ENCODE measurements around the gene NACC2.
A peak's percentile ranks its signal among the peaks of the same experiment; 100 is the strongest.

NACC2 gene

DNA sequence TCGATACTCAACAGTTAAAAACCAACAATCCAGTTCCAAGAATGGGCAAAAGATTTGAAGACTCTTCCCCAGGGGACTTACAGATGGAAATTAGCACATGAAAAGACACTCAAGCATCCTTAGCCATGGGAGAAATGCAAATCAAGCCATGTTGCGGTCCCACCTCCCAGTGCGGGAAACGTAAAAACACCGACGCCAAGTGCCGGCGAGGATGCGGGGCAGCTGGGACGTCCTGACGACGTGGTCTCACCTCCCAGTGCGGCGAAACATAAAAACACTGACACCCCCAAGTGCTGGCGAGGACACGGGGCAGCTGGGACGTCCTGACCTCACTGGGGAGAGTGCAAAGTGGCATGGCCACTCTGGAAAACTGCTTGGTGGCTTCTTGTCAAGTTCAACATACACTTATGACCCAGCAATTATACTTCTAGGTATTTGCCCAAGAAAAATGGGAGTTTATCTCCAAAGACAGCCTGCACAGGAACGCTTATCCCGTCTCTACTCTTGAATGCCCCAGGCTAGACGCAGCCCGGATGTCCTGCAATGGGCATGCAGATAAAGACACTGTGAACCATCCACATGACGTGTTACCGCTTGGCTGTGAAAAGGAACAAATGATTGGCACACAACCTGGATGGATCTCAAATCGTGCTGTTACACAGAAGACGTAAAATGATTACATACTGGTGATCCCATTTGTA lies 73.8 kb downstream of the NACC2 start:
- Histone ChIP-seq H3K4me1 (ENCODE audit: control insufficient read depth in 1 of 2, insufficient read depth in 2 of 2, low read length in 2 of 2) (peaks cover 1 to 2% of the 10 kb centered on the region in 2 experiments), H3K27me3 (ENCODE audit: insufficient read depth, low read length) (no peaks in the 10 kb centered on the region), H3K9ac (ENCODE audit: low read length) (no peak overlapping the region), H3K36me3 (ENCODE audit: control insufficient read depth in 1 of 2, insufficient read depth in 2 of 2, low read length in 2 of 2) (peaks cover 0 to 3% of the 10 kb centered on the region in 2 experiments), H3K23ac (ENCODE audit: low read length) (no peak overlapping the region), H3K79me2 (ENCODE audit: control insufficient read depth, insufficient read depth, low read length, poor library complexity) (peaks cover 2% of the 10 kb centered on the region), H3K4me2 (ENCODE audit: low read length) (no peak overlapping the region), H3K14ac (ENCODE audit: low read length) (no peak overlapping the region), H3K18ac (ENCODE audit: low read length) (no peak overlapping the region), H4K8ac (ENCODE audit: low read depth, low read length) (no peak overlapping the region), H2BK5ac (ENCODE audit: low read depth, low read length, poor library complexity) (no peak overlapping the region), H2AK5ac (ENCODE audit: low read length) (no peak overlapping the region), H3K9me3 (ENCODE audit: insufficient read depth, low read depth, low read length) (peaks cover 5% of the 10 kb centered on the region), H3K4ac (ENCODE audit: low read depth, low read length) (no peak overlapping the region), H3K79me1 (ENCODE audit: low read length) (no peaks in the 10 kb centered on the region), H3K4me3 (ENCODE audit: low read depth, low read length) (no peak overlapping the region), H3K27ac (ENCODE audit: low read depth, low read length) (no peak overlapping the region), H2BK12ac (ENCODE audit: low read length) (no peak overlapping the region), H2BK120ac (ENCODE audit: insufficient read depth, low read length, poor library complexity) (no peak overlapping the region), H4K91ac (ENCODE audit: low read depth, low read length) (no peak overlapping the region), H4K12ac (ENCODE audit: low read depth, low read length) (no peak overlapping the region), H2AFZ (ENCODE audit: insufficient read depth, low read length, poor library complexity) (no peak overlapping the region)
- peak; percentile 92 to 97 for DNase-seq
- no CpG with 5 or more reads among the region's 25 CpGs for WGBS (ENCODE audit: extremely low coverage, insufficient coverage, insufficient read length)

DNA sequence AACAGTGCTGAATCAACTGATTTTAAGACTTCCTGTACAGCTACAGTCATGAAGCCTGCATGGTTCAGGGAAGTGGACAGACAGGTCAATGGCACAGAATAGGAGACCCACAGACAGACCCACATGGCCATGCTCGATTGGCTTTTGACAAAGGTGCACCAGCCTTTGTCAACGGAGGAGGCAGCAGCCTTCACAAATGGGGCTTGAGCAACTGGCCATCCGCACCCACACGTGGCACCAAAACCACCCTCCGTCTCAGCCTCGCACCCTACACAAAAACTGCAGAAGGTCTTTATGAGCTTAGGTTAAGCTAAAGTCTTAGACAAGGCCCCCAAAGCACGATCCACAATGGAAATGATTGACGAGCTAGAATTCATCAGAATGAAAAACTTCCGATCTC lies 74.4 kb downstream of the NACC2 start:
- H3K4me2 ChIP-seq (ENCODE audit: low read length) = no peak overlapping the region
- H3K9me3 ChIP-seq (ENCODE audit: insufficient read depth, low read depth, low read length) = peaks cover 5% of the 10 kb centered on the region
- peaks cover 6 to 7% of the 10 kb centered on the region in 2 experiments for H3K4me1 ChIP-seq (ENCODE audit: control insufficient read depth in 1 of 2, insufficient read depth in 2 of 2, low read length in 2 of 2)
- H4K8ac ChIP-seq (ENCODE audit: low read depth, low read length) = no peak overlapping the region
- no peak overlapping the region for H4K12ac ChIP-seq (ENCODE audit: low read depth, low read length)
- no peak overlapping the region for H2BK5ac ChIP-seq (ENCODE audit: low read depth, low read length, poor library complexity)
- no peak overlapping the region for H3K9ac ChIP-seq (ENCODE audit: low read length)
- H3K27ac ChIP-seq (ENCODE audit: low read depth, low read length) = no peak overlapping the region
- H3K4ac ChIP-seq (ENCODE audit: low read depth, low read length) = no peak overlapping the region
- DNase-seq = no peak
- peaks cover 0 to 3% of the 10 kb centered on the region in 2 experiments for H3K36me3 ChIP-seq (ENCODE audit: control insufficient read depth in 1 of 2, insufficient read depth in 2 of 2, low read length in 2 of 2)
- H3K27me3 ChIP-seq (ENCODE audit: insufficient read depth, low read length) = no peaks in the 10 kb centered on the region
- H3K79me1 ChIP-seq (ENCODE audit: low read length) = no peaks in the 10 kb centered on the region
- no peak overlapping the region for H3K23ac ChIP-seq (ENCODE audit: low read length)
- H3K18ac ChIP-seq (ENCODE audit: low read length) = no peak overlapping the region
- H2BK120ac ChIP-seq (ENCODE audit: insufficient read depth, low read length, poor library complexity) = no peak overlapping the region
- H3K14ac ChIP-seq (ENCODE audit: low read length) = no peak overlapping the region
- H2BK12ac ChIP-seq (ENCODE audit: low read length) = no peak overlapping the region
- no peak overlapping the region for H2AK5ac ChIP-seq (ENCODE audit: low read length)
- H3K79me2 ChIP-seq (ENCODE audit: control insufficient read depth, insufficient read depth, low read length, poor library complexity) = peaks cover 2% of the 10 kb centered on the region
- H2AFZ ChIP-seq (ENCODE audit: insufficient read depth, low read length, poor library complexity) = no peak overlapping the region
- H3K4me3 ChIP-seq (ENCODE audit: low read depth, low read length) = no peak overlapping the region
- no CpG with 5 or more reads among the region's 9 CpGs for WGBS (ENCODE audit: extremely low coverage, insufficient coverage, insufficient read length)
- H4K91ac ChIP-seq (ENCODE audit: low read depth, low read length) = no peak overlapping the region

DNA sequence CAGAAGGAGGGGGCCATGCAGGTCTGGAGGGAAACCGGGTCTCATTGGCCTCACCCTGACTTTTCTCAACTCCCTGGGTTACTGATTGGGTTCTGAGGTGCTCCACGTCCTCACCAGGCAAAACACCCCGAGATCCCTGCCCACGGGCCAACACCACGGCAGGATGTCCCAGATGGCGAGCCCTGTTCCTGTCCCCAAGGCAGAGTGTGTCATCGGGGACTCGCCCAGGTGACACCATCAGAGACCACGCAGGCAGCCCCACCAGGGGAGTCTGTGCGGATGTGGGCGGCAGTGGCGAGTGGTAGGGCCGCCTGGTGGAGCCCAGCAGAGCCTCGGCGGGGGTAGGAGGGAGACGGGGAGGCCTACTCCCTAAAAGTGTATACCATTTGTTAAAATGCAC lies 74.9 kb downstream of the NACC2 start:
- H2BK12ac ChIP-seq (ENCODE audit: low read length) = no peak overlapping the region

DNA sequence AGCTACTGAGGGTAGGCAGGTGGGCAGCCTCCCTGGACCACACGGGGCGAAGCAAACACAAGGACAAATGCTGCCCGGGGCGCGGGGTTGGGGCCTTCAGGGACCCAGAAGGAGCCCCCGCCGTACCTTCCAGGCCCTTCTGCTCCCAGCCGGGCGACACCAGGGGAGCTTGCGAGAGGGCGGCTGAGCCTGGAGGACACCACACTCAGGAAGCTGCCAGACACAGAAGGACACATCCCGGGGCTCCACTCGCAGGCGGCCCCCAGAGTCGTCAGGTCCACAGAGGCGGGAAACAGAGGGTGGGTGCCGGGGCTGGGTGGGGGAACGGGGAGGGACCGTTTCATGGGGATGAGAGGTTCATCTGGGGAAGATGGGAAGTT lies 75.4 kb downstream of the NACC2 start:
- Histone ChIP-seq H3K9me3 (ENCODE audit: insufficient read depth, low read depth, low read length) (peaks cover 5% of the 10 kb centered on the region), H3K23ac (ENCODE audit: low read length) (no peak overlapping the region), H3K27me3 (ENCODE audit: insufficient read depth, low read length) (no peaks in the 10 kb centered on the region), H2AFZ (ENCODE audit: insufficient read depth, low read length, poor library complexity) (no peak overlapping the region), H3K36me3 (ENCODE audit: control insufficient read depth in 1 of 2, insufficient read depth in 2 of 2, low read length in 2 of 2) (peaks cover 0 to 3% of the 10 kb centered on the region in 2 experiments), H3K14ac (ENCODE audit: low read length) (no peak overlapping the region), H3K4me2 (ENCODE audit: low read length) (no peak overlapping the region), H4K91ac (ENCODE audit: low read depth, low read length) (no peak overlapping the region), H2AK5ac (ENCODE audit: low read length) (no peak overlapping the region), H4K12ac (ENCODE audit: low read depth, low read length) (no peak overlapping the region), H2BK12ac (ENCODE audit: low read length) (no peak overlapping the region), H3K4ac (ENCODE audit: low read depth, low read length) (no peak overlapping the region), H2BK120ac (ENCODE audit: insufficient read depth, low read length, poor library complexity) (no peak overlapping the region), H3K27ac (ENCODE audit: low read depth, low read length) (no peak overlapping the region), H3K79me2 (ENCODE audit: control insufficient read depth, insufficient read depth, low read length, poor library complexity) (peaks cover 4% of the 10 kb centered on the region), H3K4me1 (ENCODE audit: control insufficient read depth in 1 of 2, insufficient read depth in 2 of 2, low read length in 2 of 2) (peaks cover 15 to 17% of the 10 kb centered on the region in 2 experiments), H3K9ac (ENCODE audit: low read length) (no peak overlapping the region), H2BK5ac (ENCODE audit: low read depth, low read length, poor library complexity) (no peak overlapping the region), H3K4me3 (ENCODE audit: low read depth, low read length) (no peak overlapping the region), H4K8ac (ENCODE audit: low read depth, low read length) (no peak overlapping the region), H3K79me1 (ENCODE audit: low read length) (peaks cover 4% of the 10 kb centered on the region), H3K18ac (ENCODE audit: low read length) (no peak overlapping the region)
- WGBS (ENCODE audit: extremely low coverage, insufficient coverage, insufficient read length) = no CpG with 5 or more reads among the region's 19 CpGs
- DNase-seq = no peak

More for the DNA sequence above, 74.9 kb downstream of the NACC2 start:
- Histone ChIP-seq H3K9ac (ENCODE audit: low read length) (no peak overlapping the region), H4K8ac (ENCODE audit: low read depth, low read length) (no peak overlapping the region), H2BK5ac (ENCODE audit: low read depth, low read length, poor library complexity) (no peak overlapping the region), H3K23ac (ENCODE audit: low read length) (no peak overlapping the region), H3K4ac (ENCODE audit: low read depth, low read length) (no peak overlapping the region), H3K27me3 (ENCODE audit: insufficient read depth, low read length) (no peaks in the 10 kb centered on the region), H4K91ac (ENCODE audit: low read depth, low read length) (no peak overlapping the region), H3K79me1 (ENCODE audit: low read length) (peaks cover 2% of the 10 kb centered on the region), H2BK120ac (ENCODE audit: insufficient read depth, low read length, poor library complexity) (no peak overlapping the region), H3K18ac (ENCODE audit: low read length) (no peak overlapping the region), H3K79me2 (ENCODE audit: control insufficient read depth, insufficient read depth, low read length, poor library complexity) (peaks cover 3% of the 10 kb centered on the region), H3K4me2 (ENCODE audit: low read length) (no peak overlapping the region), H3K27ac (ENCODE audit: low read depth, low read length) (no peak overlapping the region), H4K12ac (ENCODE audit: low read depth, low read length) (no peak overlapping the region), H2AK5ac (ENCODE audit: low read length) (no peak overlapping the region), H3K36me3 (ENCODE audit: control insufficient read depth in 1 of 2, insufficient read depth in 2 of 2, low read length in 2 of 2) (peaks cover 0 to 3% of the 10 kb centered on the region in 2 experiments), H3K9me3 (ENCODE audit: insufficient read depth, low read depth, low read length) (peaks cover 5% of the 10 kb centered on the region), H3K4me1 (ENCODE audit: control insufficient read depth in 1 of 2, insufficient read depth in 2 of 2, low read length in 2 of 2) (peaks cover 10 to 12% of the 10 kb centered on the region in 2 experiments), H2AFZ (ENCODE audit: insufficient read depth, low read length, poor library complexity) (no peak overlapping the region), H3K4me3 (ENCODE audit: low read depth, low read length) (no peak overlapping the region), H3K14ac (ENCODE audit: low read length) (no peak overlapping the region)
- no CpG with 5 or more reads among the region's 16 CpGs for WGBS (ENCODE audit: extremely low coverage, insufficient coverage, insufficient read length)
- DNase-seq = no peak

All from trophoblast cell (in vitro differentiated cells and primary cell).